HEK293T (cell line): ENCODE results near the gene GLMP.
"Not testable (repeated sequence)": the region's sequence is repeated elsewhere in the genome, so short reads cannot be mapped to it uniquely, and the experiment has no call there.

Source experiments
- CTCF ChIA-PET: fragments of 350-600 bp; formaldehyde crosslinking; extraction: SDS; loops from one replicate; lab custom pipeline; 2021; ENCODE audit warnings: antibody characterized with exemption, inconsistent platforms; lab: Yijun Ruan, JAX
- POLR2A ChIA-PET: fragments of 350-600 bp; formaldehyde crosslinking; extraction: SDS; loops from one replicate; lab custom pipeline; 2020; ENCODE audit warnings: antibody characterized with exemption, inconsistent platforms; lab: Yijun Ruan, JAX
- DNase-seq: peaks from one replicate; pipeline ENCODE4 v3.0.0; 2012; ENCODE audit warnings: mixed read lengths; ENCODE audit errors: extremely low spot score
- ARNT ChIP-seq: fragments of 450-650 bp; IDR thresholded peaks from 2 replicates; pipeline ENCODE4 v1.6.1; 2017; ENCODE audit warnings: mild to moderate bottlenecking
- BHLHE40 ChIP-seq: fragments of 450-650 bp; IDR thresholded peaks from 2 replicates; pipeline ENCODE4 v1.6.1; 2016; ENCODE audit warnings: mild to moderate bottlenecking, moderate library complexity, borderline replicate concordance
- CTBP1 ChIP-seq: fragments of 450-650 bp; IDR thresholded peaks from 2 replicates; pipeline ENCODE4 v1.6.1; 2016; ENCODE audit warnings: borderline replicate concordance
- ELF4 ChIP-seq: fragments of 450-650 bp; IDR thresholded peaks from 2 replicates; pipeline ENCODE4 v1.6.1; 2017; ENCODE audit warnings: antibody characterized with exemption
- FOXA1 ChIP-seq: fragments of 450-650 bp; IDR thresholded peaks from 2 replicates; pipeline ENCODE4 v1.6.1; 2016; ENCODE audit warnings: mild to moderate bottlenecking
- FOXK2 ChIP-seq: fragments of 450-650 bp; IDR thresholded peaks from 2 replicates; pipeline ENCODE4 v1.6.1; 2016; ENCODE audit warnings: mild to moderate bottlenecking
- FOXM1 ChIP-seq: fragments of 450-650 bp; IDR thresholded peaks from 2 replicates; pipeline ENCODE4 v1.6.1; 2017; ENCODE audit warnings: mild to moderate bottlenecking, borderline replicate concordance
- HDGF ChIP-seq: fragments of 450-650 bp; IDR thresholded peaks from 2 replicates; pipeline ENCODE4 v1.6.1; 2017; ENCODE audit warnings: antibody characterized with exemption, borderline replicate concordance
- L3MBTL2 ChIP-seq: fragments of 450-650 bp; conservative IDR thresholded peaks from 2 replicates; pipeline ENCODE4 v1.6.1; 2016; ENCODE audit warnings: mild to moderate bottlenecking
- LEF1 ChIP-seq: fragments of 450-650 bp; IDR thresholded peaks from 2 replicates; pipeline ENCODE4 v1.6.1; 2017; ENCODE audit warnings: mild to moderate bottlenecking, borderline replicate concordance
- NFRKB ChIP-seq: fragments of 450-650 bp; IDR thresholded peaks from 2 replicates; pipeline ENCODE4 v1.6.1; 2016; ENCODE audit warnings: mild to moderate bottlenecking, moderate library complexity
- SP1 ChIP-seq: fragments of 450-650 bp; IDR thresholded peaks from 2 replicates; pipeline ENCODE4 v1.6.1; 2017
- SUZ12 ChIP-seq: fragments of 450-650 bp; IDR thresholded peaks from 2 replicates; pipeline ENCODE4 v1.6.1; 2016; ENCODE audit warnings: mild to moderate bottlenecking
- TARDBP ChIP-seq: fragments of 450-650 bp; IDR thresholded peaks from 2 replicates; pipeline ENCODE4 v1.6.1; 2016
- ZNF384 ChIP-seq: fragments of 450-650 bp; IDR thresholded peaks from 2 replicates; pipeline ENCODE4 v1.6.1; 2016
- TF ChIP-seq, protein P1 (sequence below): fragments of 450-650 bp; IDR thresholded peaks from 2 replicates; pipeline ENCODE4 v1.6.1; 2016

The GLMP gene

DNA sequence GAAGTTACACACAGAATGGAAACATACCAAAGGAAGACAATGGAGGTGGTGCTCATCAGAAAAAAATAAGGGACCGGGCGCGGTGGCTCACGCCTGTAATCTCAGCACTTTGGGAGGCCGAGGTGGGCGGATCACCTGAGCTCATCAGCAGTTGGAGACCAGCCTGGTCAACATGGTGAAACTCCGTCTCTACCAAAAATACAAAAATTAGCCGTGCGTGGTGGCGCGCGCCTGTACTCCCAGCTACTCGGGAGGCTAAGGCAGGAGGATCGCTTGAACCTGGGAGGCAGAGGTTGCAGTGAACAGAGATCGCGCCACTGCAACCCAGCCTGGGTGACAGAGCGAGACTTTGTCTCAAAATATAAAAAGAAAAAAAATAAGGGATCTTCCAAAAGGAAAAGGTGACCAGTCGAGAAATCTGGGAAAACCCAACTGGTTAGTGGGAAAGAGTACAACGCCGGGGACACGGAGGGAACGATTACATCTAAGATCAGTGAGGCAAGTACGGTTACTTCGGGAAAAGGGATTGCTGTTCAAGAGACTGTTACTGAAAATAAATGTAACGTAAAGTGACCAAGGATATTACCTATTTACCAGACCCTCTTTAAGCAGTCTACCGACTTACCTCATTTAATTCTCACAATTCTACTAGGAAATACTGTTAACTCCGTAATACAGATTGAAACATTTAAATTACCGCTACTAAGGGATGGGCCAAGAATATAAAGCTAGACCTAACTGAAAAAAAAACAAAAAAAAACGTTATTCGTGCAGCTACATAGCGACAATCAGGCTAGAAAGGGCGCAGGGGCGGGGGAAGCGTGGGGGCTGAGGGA lies 41.8 kb upstream of the GLMP start:
- TF ChIP-seq FOXK2 = no peak
- no peak for TF ChIP-seq SP1
- TF ChIP-seq CTBP1 = no peak
- no peak for TF ChIP-seq SUZ12
- TF ChIP-seq BHLHE40 = no peak
- no peak for TF ChIP-seq NFRKB
- TF ChIP-seq FOXA1 = no peak
- TF ChIP-seq LEF1 = no peak
- TF ChIP-seq TARDBP = no peak
- TF ChIP-seq ARNT = no peak
- TF ChIP-seq ELF4 = no peak
- CTCF ChIA-PET = interaction anchor here (0.6 to 1.0 kb wide), 4 partner anchors 9 to 48 kb away, joined by 3 to 5 read pairs (median 4); no protein-coding TSS in a partner anchor
- DNase-seq = no peak
- POLR2A ChIA-PET = interaction anchor here (0.7 to 1.5 kb wide), 14 partner anchors 10 to 246 kb away, joined by 3 to 9 read pairs (median 3); partner anchors contain the start of genes PMF1 and SMG5

DNA sequence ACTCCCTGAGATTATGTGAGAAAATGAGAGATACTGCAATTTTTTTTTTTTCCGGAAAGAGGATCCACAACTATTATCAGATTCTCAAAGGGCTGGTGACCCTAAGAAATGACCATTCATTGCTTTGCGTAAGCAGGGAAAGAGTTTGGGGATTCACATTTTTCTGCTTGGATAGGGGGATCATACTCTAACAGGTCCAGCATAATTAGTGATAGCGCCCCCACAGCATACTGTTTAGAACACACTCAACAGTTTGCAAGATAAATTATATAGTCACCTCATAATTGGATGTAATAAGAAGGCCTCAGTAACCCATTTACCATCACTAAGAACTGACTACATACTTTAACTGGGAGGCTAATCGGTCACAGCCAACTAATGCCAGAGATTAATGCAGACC lies 40.8 kb upstream of the GLMP start:
- CTCF ChIA-PET = interaction anchor here (0.7 kb wide), 1 partner anchor 10 kb away, joined by 5 read pairs; no protein-coding TSS in a partner anchor
- POLR2A ChIA-PET = interaction anchor here (1.4 kb wide), 1 partner anchor 54 kb away, joined by 3 read pairs; the partner anchor contains the start of gene SMG5
- no peak for DNase-seq
- TF ChIP-seq FOXA1 (no peak), HDGF (no peak), FOXK2 (no peak), SUZ12 (no peak), L3MBTL2 (no peak), LEF1 (no peak), TARDBP (no peak), ELF4 (no peak), ARNT (no peak), NFRKB (no peak)

DNA sequence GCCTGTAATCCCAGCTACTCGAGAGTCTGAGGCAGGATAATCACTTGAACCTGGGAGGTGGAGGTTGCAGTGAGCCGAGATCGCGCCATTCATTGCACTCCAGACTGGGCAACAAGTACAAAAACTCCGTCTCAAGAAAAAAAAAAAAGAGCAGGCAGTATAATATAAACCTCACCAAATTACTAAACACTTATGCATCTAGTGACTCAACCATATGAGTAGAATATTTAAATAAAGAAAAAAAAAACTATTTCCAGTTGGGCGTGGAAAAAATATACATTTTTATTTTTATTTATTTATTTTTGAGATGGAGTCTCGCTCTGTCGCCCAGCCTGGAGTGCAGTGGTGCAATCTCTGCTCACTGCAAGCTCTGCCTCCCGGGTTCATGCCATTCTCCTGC lies 27.7 kb upstream of the GLMP start:
- CTCF ChIA-PET, DNase-seq: not testable (repeated sequence)
- POLR2A ChIA-PET = interaction anchor here (2.4 kb wide), 1 partner anchor 15 kb away, joined by 8 read pairs; the partner anchor contains the start of genes CCT3 and TSACC

DNA sequence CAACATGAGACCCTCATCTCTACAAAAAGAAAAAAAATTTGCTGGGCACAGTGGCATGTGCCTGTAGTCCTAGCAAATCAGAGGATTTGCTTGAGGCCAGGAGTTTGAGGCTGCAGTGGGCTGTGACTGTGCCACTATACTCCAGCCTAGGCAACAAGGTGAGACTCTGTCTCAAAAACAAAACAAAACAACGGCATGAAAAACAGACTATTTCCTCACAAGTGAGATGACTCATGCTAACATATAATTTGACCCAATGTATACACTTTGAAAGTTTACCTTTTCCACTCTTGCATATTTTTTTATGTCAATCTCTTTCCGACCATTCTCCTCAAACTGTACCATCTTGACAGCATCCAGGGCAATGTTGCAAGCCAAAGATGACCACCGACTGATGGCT lies 25.1 kb upstream of the GLMP start:
- ChIA-PET POLR2A (interaction anchor here (2.4 kb wide), 1 partner anchor 17 kb away, joined by 8 read pairs; the partner anchor contains the start of genes CCT3 and TSACC), CTCF (interaction anchor here (1.0 kb wide), 1 partner anchor 38 kb away, joined by 3 read pairs; no protein-coding TSS in a partner anchor)
- no peak for DNase-seq
- TF ChIP-seq FOXM1 (no peak), ARNT (no peak), BHLHE40 (no peak), ZNF384 (no peak), SP1 (no peak), FOXA1 (no peak), SUZ12 (no peak), LEF1 (no peak), NFRKB (no peak), CTBP1 (no peak), ELF4 (no peak), TARDBP (no peak)
- TF ChIP-seq, protein P1, sequence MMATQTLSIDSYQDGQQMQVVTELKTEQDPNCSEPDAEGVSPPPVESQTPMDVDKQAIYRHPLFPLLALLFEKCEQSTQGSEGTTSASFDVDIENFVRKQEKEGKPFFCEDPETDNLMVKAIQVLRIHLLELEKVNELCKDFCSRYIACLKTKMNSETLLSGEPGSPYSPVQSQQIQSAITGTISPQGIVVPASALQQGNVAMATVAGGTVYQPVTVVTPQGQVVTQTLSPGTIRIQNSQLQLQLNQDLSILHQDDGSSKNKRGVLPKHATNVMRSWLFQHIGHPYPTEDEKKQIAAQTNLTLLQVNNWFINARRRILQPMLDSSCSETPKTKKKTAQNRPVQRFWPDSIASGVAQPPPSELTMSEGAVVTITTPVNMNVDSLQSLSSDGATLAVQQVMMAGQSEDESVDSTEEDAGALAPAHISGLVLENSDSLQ = no peak

DNA sequence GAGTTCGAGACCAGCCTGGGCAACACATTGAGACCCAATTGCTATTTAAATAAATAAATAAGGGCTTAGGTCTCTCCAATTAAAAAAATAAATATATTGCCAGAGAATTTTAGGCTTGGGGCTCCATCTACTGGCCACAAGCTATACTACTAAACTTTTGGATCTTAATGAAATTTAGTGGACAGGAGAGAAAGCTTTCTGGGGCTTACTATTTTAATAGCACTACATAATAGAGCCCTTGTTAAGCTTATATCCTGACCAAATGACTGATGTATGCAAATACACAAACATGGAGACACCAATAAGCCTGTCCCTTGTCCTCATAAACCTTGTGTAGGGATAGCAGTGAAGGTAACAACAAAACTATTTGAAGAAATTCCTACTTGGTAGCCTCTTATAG lies 24.2 kb upstream of the GLMP start:
- ChIA-PET POLR2A (interaction anchor here (0.6 to 1.0 kb wide), 4 partner anchors 18 to 42 kb away, joined by 3 to 4 read pairs (median 3); partner anchors contain the start of gene SMG5), CTCF (interaction anchor here (1.0 to 1.4 kb wide), 5 partner anchors 9 to 39 kb away, joined by 3 read pairs; no protein-coding TSS in a partner anchor)
- TF ChIP-seq SP1 (no peak), ARNT (no peak), FOXK2 (no peak), SUZ12 (no peak), NFRKB (no peak), FOXA1 (no peak), HDGF (no peak), ELF4 (no peak), LEF1 (no peak), ZNF384 (no peak), BHLHE40 (no peak), TARDBP (no peak), L3MBTL2 (no peak), CTBP1 (no peak), FOXM1 (no peak)
- TF ChIP-seq, protein P1 = no peak
- DNase-seq = no peak

DNA sequence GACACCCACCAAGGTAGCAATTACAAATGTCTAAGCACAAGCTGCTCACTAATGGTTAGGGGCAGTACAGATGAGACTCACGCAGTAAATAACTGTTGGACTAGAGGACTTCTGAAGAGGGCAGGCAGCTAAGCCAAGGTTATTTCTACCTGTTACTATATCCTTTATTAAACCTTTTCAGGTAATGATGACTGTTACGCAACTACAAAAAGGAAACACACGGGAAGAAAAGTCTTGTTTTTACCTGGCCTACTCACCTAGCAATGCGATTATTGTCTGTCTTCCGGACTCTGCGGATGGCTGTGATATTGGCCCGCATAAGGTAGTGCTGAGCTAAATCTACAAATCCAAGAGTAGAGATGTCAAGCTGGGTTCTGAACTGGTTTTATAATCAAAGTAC lies 21.4 kb upstream of the GLMP start:
- ChIA-PET POLR2A (no interaction called here), CTCF (interaction anchor here (0.6 to 0.7 kb wide), 2 partner anchors 42 to 97 kb away, joined by 3 read pairs; no protein-coding TSS in a partner anchor)
- DNase-seq = no peak
- TF ChIP-seq TARDBP = no peak
- no peak for TF ChIP-seq L3MBTL2
- TF ChIP-seq LEF1 = no peak
- no peak for TF ChIP-seq HDGF
- no peak for TF ChIP-seq BHLHE40
- no peak for TF ChIP-seq ARNT
- TF ChIP-seq ZNF384 = no peak
- TF ChIP-seq SUZ12 = no peak
- TF ChIP-seq FOXK2 = no peak
- no peak for TF ChIP-seq NFRKB
- no peak for TF ChIP-seq SP1
- TF ChIP-seq, protein P1 = no peak
- TF ChIP-seq FOXA1 = no peak
- no peak for TF ChIP-seq CTBP1
- TF ChIP-seq ELF4 = no peak
- no peak for TF ChIP-seq FOXM1
